Activated CD8-positive, alpha-beta T cell treated with anti-CD3 and anti-CD28 coated beads, Interleukin-2, amount 10 ng/mL, durations not matched to agents 7 days and 5 days (primary cell): Measurements from ENCODE around the gene NR5A2. TPM values are rescaled to one million over a fixed set of nuclear protein-coding genes. Genes with fewer than 3 reads are reported as not detected.

Experiments used
- ATAC-seq: fragments of 150-1000 bp; cut with Tn5 transposase; one replicate; pipeline ENCODE4 v1.10.0; 2021; ENCODE audit warnings: moderate library complexity
- CTCF ChIA-PET: fragments of 350-600 bp; sonication (Branson Sonifier 250); formaldehyde crosslinking; loops from one replicate; lab custom pipeline; 2021; ENCODE audit warnings: antibody characterized with exemption; lab: Charles Lee
- POLR2A ChIA-PET: fragments of 350-600 bp; sonication (Branson Sonifier 250); formaldehyde crosslinking; loops from one replicate; lab custom pipeline; 2021; ENCODE audit warnings: antibody characterized with exemption; lab: Charles Lee
- DNase-seq: peaks from one replicate; pipeline ENCODE4 v3.0.0-alpha.2; 2020
- H3K27ac Mint-ChIP-seq: one replicate; pipeline ENCODE4 v1.8.0; 2021; ENCODE audit warnings: mild to moderate bottlenecking, mixed read lengths
- H3K27me3 Mint-ChIP-seq: one replicate; pipeline ENCODE4 v1.8.0; 2021; ENCODE audit warnings: low read depth, mixed read lengths
- H3K36me3 Mint-ChIP-seq: one replicate; pipeline ENCODE4 v1.8.0; 2021; ENCODE audit warnings: low read depth, mixed read lengths
- H3K4me1 Mint-ChIP-seq: one replicate; pipeline ENCODE4 v1.8.0; 2021; ENCODE audit warnings: low read depth, mixed read lengths
- H3K4me3 Mint-ChIP-seq: one replicate; pipeline ENCODE4 v1.8.0; 2021; ENCODE audit warnings: mild to moderate bottlenecking, mixed read lengths
- H3K9me3 Mint-ChIP-seq: one replicate; pipeline ENCODE4 v1.8.0; 2022; ENCODE audit warnings: mixed read lengths; ENCODE audit not compliant: insufficient read depth
- total RNA-seq, 2 experiments: library from RNA; stranded (reverse); gene quantifications; one replicate each; pipeline ENCODE4 v1.2.3, GENCODE V29; 2021

NR5A2 gene
- total RNA-seq, 2 experiments from 2014 or later = not detected

DNA sequence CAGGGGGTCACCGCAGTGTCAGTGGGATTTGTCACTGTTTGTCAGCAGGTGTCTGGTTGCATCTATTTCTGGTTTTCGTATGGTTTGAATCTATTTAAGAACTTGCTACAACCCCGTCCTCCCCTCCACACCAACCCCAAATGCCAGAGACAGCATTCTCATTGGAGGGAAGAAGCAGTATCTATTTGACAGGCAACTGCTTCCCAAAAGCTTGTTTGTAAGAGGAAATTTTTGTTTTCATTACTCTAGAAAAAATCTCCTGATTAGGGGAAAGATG, 54.4 kb downstream of the NR5A2 start:
- DNase-seq (no peak), ATAC-seq (no peak)
- H3K27me3 Mint-ChIP-seq = peaks cover 33% of the 10 kb centered on the region
- ChIA-PET CTCF (no interaction called here), POLR2A (no interaction called here)
- H3K9me3 Mint-ChIP-seq = no peaks in the 10 kb centered on the region
- no peaks in the 10 kb centered on the region for H3K36me3 Mint-ChIP-seq
- no peaks in the 10 kb centered on the region for H3K4me1 Mint-ChIP-seq
- no peak overlapping the region for H3K4me3 Mint-ChIP-seq
- H3K27ac Mint-ChIP-seq = no peak overlapping the region

DNA sequence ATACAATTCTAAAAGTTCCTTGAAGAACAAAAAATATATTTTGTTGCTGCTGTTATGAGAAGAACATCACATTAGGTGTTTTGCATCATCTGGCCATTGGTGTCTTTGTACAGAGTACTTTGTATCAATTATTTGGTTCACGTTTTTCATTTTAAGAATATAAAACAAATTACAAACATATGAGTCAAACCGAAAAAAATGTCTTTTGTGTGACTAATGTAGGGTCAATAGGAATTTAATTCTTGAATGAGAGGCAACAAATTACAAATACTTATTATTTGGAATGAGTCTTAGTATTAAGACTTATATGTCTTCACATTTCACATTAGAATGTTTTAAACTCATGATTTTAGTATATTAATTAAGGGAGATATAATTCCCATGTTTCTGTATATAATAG, 54.8 kb downstream of the NR5A2 start:
- ATAC-seq (no peak), DNase-seq (no peak)
- Mint-ChIP-seq H3K27me3 (peaks cover 36% of the 10 kb centered on the region), H3K36me3 (no peaks in the 10 kb centered on the region), H3K9me3 (no peaks in the 10 kb centered on the region), H3K4me1 (no peaks in the 10 kb centered on the region), H3K4me3 (no peak overlapping the region), H3K27ac (no peak overlapping the region)
- CTCF ChIA-PET = no interaction called here
- POLR2A ChIA-PET = no interaction called here

DNA sequence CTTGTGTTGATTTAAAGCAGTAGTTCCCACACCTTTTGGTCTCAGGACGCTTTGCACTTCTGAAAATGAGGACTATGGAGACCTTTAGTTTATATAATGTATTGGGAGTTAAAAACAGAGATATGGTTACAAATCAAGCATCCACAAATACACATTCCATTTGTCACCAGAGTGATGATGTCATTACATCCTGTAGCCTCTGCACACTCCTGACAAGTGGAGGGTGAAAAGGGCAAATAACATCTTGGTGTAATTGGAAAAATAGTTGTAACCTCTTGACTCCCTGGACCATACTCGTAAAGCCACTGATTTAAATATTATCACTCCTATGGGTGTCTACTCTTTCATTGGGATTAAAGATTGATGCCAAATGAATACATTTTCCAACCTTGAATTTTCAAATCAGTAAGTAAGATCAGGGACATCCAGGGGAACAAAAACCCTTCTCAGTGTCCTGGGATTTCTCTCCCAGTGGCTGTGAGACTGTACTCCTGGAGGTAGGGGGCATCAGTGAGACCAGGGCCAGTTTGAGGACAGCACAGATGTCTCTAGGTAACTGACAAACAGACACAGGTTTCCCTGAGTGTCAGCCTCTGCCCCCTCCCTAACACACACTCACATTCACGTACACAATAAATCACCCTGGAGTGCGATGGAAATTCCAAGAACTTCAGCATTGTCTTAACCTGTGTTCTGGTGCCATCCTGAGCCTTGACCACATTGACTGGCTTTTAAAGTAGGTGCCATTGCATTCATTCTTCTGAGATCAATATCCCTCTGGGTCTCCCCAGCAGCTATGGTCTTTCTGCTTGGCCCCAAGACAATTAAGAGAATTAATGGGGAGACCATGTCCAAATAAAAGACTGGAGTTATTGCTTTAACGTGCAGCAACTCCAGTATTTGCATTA, 63.0 kb downstream of the NR5A2 start:
- ChIA-PET POLR2A (no interaction called here), CTCF (no interaction called here)
- Mint-ChIP-seq H3K4me3 (no peak overlapping the region), H3K27ac (no peak overlapping the region), H3K4me1 (no peaks in the 10 kb centered on the region), H3K36me3 (no peaks in the 10 kb centered on the region), H3K9me3 (no peaks in the 10 kb centered on the region), H3K27me3 (peaks cover 14% of the 10 kb centered on the region)
- DNase-seq (no peak), ATAC-seq (no peak)

DNA sequence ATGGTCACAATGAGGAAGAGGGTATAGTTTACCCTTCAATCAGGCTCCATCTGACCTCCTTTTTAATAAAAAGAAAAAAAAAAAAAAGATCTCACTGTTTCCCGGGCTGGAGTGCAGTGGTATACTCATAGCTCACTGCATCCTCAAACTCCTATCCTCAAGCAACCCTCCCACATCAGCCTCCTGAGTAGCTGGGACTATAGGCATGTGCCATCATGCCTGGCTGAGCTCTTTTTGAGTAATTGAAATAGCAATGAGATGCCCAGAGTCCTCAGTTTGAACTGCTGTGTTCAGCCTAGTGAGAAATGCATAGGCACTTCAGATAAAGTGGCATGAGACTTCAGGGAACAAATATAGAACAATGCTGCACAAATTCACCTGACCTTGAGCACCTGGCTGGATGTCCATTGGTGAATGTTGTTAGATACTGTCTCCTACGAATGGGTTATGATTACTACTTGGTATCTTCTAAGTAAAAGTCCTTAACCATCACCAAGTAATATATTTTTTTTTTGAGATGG, 67.6 kb downstream of the NR5A2 start:
- DNase-seq (no peak), ATAC-seq (no peak)
- POLR2A ChIA-PET = no interaction called here
- no peaks in the 10 kb centered on the region for H3K36me3 Mint-ChIP-seq
- no peak overlapping the region for H3K4me3 Mint-ChIP-seq
- no peaks in the 10 kb centered on the region for H3K9me3 Mint-ChIP-seq
- CTCF ChIA-PET = interaction anchor here (0.6 kb wide), 1 partner anchor 329 kb away, joined by 3 read pairs; no protein-coding TSS in a partner anchor
- H3K4me1 Mint-ChIP-seq = peaks cover 2% of the 10 kb centered on the region
- H3K27me3 Mint-ChIP-seq = peaks cover 9% of the 10 kb centered on the region
- no peak overlapping the region for H3K27ac Mint-ChIP-seq

DNA sequence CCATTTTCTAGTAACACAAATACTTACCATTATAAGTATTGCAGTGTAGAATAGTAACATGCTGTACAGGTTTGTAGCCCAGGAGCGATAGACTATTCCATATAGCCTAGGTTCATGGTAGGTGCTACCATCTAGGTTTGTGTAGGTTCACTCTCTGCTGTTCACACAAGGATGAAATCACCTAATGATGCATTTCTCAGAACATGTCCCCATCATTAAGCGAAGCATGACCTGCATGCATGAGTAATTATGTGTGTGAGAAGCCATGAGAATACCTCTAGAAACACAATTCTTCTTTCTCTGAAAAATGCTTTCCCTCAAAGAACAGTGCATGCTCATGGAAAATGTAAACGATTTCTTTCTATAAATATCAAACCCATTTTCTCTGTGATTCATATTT, 69.3 kb downstream of the NR5A2 start:
- ATAC-seq (no peak), DNase-seq (no peak)
- CTCF ChIA-PET = no interaction called here
- POLR2A ChIA-PET = no interaction called here
- Mint-ChIP-seq H3K27ac (no peak overlapping the region), H3K9me3 (no peaks in the 10 kb centered on the region), H3K27me3 (peaks cover 6% of the 10 kb centered on the region), H3K36me3 (no peaks in the 10 kb centered on the region), H3K4me1 (peaks cover 2% of the 10 kb centered on the region), H3K4me3 (no peak overlapping the region)

DNA sequence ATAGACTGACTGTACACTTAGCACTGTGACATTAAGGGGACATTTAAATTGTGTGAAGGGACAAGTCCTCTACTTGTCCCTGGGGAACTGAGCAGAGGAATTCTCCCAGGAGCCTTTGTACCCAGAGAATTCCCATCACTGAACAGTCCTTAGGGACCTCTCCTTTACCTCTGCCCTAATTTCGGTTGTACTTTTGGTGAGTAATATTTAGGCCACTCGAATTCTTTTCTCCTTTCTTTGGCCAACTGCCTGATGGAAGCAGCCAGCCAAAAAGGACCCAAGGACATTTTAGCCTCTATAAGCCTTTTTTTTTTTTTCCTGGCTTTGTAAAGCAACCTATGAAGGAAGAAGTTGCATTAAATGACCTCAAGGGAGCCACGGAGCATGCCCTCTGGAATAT, 71.5 kb downstream of the NR5A2 start:
- Mint-ChIP-seq H3K27ac (no peak overlapping the region), H3K9me3 (no peaks in the 10 kb centered on the region), H3K36me3 (no peaks in the 10 kb centered on the region), H3K4me3 (no peak overlapping the region), H3K4me1 (peaks cover 6% of the 10 kb centered on the region), H3K27me3 (peaks cover 4% of the 10 kb centered on the region)
- ChIA-PET CTCF (no interaction called here), POLR2A (no interaction called here)
- no peak for DNase-seq
- ATAC-seq = no peak

DNA sequence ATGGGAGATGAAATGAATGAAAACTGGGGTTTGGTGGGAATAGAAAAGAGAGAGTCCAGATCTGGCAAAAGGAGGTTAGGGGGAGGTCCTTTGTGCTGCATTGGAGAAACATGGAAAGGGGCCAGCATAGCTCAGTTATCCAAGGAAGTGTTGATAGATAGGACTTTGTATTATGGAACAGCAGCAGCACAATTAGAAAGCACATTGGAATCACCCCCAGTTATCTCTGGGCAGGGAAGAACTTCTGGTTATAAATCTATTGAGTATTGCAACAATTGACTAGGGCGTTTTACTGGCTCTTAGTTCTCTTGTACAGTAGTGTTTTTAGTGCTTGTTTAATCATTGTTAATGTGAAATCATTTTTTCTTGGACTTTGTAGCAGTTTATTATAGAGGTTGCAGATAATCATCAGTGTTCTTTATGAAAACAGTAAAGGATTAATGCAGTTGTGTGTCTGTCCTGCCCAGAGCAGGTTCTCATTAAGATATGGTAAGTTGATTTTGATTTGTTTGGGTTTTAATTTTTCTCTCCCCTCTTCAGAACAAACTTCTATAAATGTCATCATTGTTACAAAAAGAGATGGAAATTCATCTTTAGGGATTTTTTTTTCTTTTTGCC, 76.6 kb downstream of the NR5A2 start:
- POLR2A ChIA-PET = no interaction called here
- Mint-ChIP-seq H3K4me3 (no peak overlapping the region), H3K27ac (no peak overlapping the region), H3K36me3 (no peaks in the 10 kb centered on the region), H3K9me3 (no peaks in the 10 kb centered on the region), H3K4me1 (peaks cover 6% of the 10 kb centered on the region), H3K27me3 (no peaks in the 10 kb centered on the region)
- CTCF ChIA-PET = no interaction called here
- DNase-seq = no peak
- ATAC-seq = no peak

DNA sequence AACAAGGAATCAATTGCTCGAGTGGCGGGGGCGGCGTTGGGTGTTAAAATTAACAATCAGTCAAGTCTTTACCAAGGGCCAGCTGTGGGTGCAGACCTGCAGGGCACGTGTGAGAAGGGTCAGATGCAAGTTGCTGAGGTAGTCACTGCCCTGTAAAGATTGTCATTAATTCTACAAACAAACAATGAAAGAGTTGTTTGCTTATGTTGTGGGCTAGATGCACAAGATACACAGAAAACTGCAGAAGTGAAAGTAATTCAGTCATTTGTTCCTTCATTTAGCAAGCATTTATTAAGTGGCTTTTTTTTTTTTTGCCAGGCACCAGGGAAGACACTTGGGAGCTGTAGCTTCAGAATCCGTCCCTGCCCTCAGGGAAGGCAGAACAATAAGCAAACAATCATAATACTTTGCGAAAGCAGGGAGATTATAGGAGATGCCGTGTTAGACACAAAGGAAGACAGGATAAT, 79.5 kb downstream of the NR5A2 start:
- CTCF ChIA-PET = interaction anchor here (1.8 kb wide), 1 partner anchor 32 kb away, joined by 4 read pairs; no protein-coding TSS in a partner anchor

DNA sequence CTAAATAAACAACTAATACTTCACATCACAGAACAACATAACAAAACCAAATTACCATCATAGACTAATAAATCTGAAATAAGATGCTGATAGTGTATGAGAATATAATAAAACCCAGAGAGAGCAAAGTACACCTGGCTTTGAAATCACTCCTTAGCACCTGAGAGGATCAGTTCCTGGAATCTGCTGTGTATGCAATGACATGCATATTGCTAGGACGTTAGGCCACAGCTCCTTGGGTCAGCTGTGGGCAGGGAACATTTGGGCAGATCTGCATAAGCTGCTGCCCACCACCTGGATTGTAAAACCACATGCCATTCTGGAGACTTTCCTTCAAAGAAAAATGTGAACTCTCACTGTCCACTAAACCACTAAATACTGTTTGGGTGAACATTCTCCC, 81.1 kb downstream of the NR5A2 start:
- Mint-ChIP-seq H3K27me3 (peaks cover 11% of the 10 kb centered on the region), H3K36me3 (no peaks in the 10 kb centered on the region), H3K4me1 (no peaks in the 10 kb centered on the region), H3K4me3 (no peak overlapping the region), H3K27ac (no peak overlapping the region), H3K9me3 (no peaks in the 10 kb centered on the region)
- CTCF ChIA-PET = interaction anchor here (1.3 kb wide), 1 partner anchor 30 kb away, joined by 5 read pairs; no protein-coding TSS in a partner anchor
- DNase-seq (no peak), ATAC-seq (no peak)
- POLR2A ChIA-PET = no interaction called here

More for the DNA sequence above, 79.5 kb downstream of the NR5A2 start:
- ATAC-seq (no peak), DNase-seq (no peak)
- no peak overlapping the region for H3K4me3 Mint-ChIP-seq
- POLR2A ChIA-PET = no interaction called here
- H3K27me3 Mint-ChIP-seq = peaks cover 7% of the 10 kb centered on the region
- H3K9me3 Mint-ChIP-seq = no peaks in the 10 kb centered on the region
- peaks cover 4% of the 10 kb centered on the region for H3K4me1 Mint-ChIP-seq
- H3K36me3 Mint-ChIP-seq = no peaks in the 10 kb centered on the region
- no peak overlapping the region for H3K27ac Mint-ChIP-seq

DNA sequence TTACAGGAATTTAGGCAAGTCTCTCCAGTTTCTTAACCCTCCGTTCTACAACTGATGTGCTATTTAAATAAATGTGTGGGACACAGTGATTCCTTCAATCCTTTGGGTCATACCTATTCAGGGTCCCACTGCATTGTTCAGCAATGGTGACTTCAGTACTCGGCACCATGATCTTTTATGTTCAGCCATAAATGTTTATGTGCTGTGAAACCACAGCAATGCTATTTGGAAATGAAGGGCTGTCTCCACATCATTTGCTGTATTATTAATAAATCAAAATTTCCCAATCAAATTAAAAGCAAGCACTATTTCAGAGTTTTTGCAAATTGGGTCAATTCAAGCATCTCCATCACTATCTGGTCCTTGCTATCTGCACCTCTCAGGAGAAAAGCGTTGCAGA, 84.8 kb downstream of the NR5A2 start:
- Mint-ChIP-seq H3K4me3 (no peak overlapping the region), H3K27ac (no peak overlapping the region), H3K9me3 (no peaks in the 10 kb centered on the region), H3K36me3 (no peaks in the 10 kb centered on the region), H3K27me3 (peaks cover 22% of the 10 kb centered on the region), H3K4me1 (no peaks in the 10 kb centered on the region)
- POLR2A ChIA-PET = no interaction called here
- ATAC-seq = no peak
- CTCF ChIA-PET = no interaction called here
- DNase-seq = no peak

DNA sequence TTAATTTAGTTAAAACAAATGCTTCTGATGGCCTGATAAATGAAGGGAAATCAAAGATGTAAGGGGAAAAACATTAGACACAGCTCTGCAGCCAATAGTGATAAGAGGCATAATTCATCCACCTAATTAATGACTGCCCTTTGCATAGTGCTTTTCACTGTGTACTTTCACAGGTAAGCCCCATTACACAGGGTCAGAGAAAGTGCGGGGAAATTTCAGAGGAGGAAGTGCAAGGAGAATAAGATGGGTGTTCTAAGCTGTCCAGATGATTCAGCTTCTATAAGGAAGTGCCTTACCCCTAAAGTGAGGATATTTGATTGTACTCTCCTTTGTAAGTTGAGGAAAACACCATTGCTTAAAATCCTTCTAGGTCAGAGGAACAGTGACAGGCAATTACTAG, 88.0 kb downstream of the NR5A2 start:
- Mint-ChIP-seq H3K4me3 (no peak overlapping the region), H3K27ac (no peak overlapping the region), H3K9me3 (no peaks in the 10 kb centered on the region), H3K36me3 (no peaks in the 10 kb centered on the region), H3K4me1 (no peaks in the 10 kb centered on the region), H3K27me3 (peaks cover 20% of the 10 kb centered on the region)
- DNase-seq (no peak), ATAC-seq (no peak)
- ChIA-PET POLR2A (no interaction called here), CTCF (no interaction called here)

DNA sequence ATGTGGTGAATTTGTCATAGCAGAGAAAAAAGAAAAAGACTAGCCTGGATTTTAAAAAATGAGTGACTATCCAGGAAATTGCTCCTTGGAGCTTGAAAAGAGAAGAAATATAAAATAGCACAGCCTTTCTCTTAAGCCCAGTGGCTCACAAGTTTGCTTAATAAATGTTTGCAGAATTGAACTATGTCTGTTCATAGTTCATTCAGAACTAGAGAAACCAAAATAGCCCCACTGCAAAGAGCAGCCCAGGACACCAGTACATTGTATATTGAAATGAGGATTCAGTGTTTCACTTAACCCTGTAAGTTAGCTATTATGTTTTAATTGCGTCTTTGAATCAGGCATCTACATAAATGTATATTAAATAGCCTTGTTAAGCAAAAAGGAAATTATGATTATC, 88.8 kb downstream of the NR5A2 start:
- POLR2A ChIA-PET = no interaction called here
- DNase-seq = no peak
- no peak overlapping the region for H3K27ac Mint-ChIP-seq
- no peaks in the 10 kb centered on the region for H3K4me1 Mint-ChIP-seq
- no peaks in the 10 kb centered on the region for H3K9me3 Mint-ChIP-seq
- H3K36me3 Mint-ChIP-seq = no peaks in the 10 kb centered on the region
- peaks cover 24% of the 10 kb centered on the region for H3K27me3 Mint-ChIP-seq
- no peak for ATAC-seq
- CTCF ChIA-PET = no interaction called here
- H3K4me3 Mint-ChIP-seq = no peak overlapping the region
